GM12891 (cell line): Measurements from ENCODE around the gene UGT1A8.

Experiments used
- POLR2A ChIP-seq: IDR thresholded peaks from 2 replicates; pipeline ENCODE4 v1.6.1; 2011; ENCODE audit warnings: low read depth, low read length, control low read depth
- TAF1 ChIP-seq: IDR thresholded peaks from 2 replicates; pipeline ENCODE4 v1.6.1; 2011; ENCODE audit warnings: low read depth, low read length, control low read depth

DNA sequence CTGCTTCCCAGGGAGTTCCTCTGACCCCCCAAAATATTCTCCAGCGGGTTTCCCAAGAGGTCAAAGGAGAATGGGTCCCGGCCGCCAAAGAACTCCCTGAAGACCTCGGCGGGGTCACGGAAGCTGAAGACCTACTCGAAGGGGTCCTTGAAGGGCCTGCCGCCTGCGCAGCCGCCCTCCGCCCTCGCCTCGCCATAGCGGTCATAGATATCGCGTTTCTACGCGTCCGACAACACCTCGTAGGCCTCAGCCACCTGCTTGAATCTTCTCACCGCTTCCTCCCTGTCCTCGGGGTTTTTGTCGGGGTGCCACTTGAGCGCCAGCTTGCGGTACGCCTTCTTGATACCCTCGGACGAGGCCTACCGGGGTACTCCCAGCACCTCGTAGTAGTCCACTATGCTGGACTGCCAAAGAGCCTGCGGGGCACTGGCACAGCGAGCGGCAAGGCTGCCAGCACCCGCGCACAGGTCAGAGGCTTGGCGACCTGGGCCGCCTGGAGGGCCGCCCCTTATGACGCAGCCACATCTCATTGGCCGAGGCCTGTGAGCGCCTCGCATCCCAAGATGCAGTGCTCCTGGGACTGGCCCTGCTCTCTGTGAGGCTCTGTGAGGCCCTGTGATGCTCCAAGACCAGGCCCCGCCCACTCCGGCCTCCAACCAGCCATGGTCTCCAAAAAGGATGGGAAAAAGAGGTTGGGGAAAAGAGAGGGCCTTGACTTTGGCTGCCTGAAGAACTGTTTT, 137.6 kb downstream of the UGT1A8 start:
- no peak for TF ChIP-seq POLR2A
- no peak for TF ChIP-seq TAF1
